ENCODE data around the gene LDLRAD3. TPM values are rescaled to one million over a fixed set of nuclear protein-coding genes. Genes with fewer than 3 reads are reported as not detected.

The LDLRAD3 gene
- polyA plus RNA-seq, 1 donor (not counting 4 experiments of a cell fraction or from before 2014, with no cell fraction given): 13.1 TPM

- FAIRE-seq (no peak), DNase-seq (ENCODE audit: low read depth, low spot score) (no peak)
- TF ChIP-seq CTCF (optimal IDR thresholded peaks at IDR 0.05 in 1 of 3, IDR thresholded peaks at IDR 0.05 in 1 of 3, conservative IDR thresholded peaks at IDR 0.05 in 1 of 3; ENCODE audit: extremely low read depth in 1 of 3, insufficient read depth in 2 of 3, low read length in 3 of 3): no peak
- no peak for TF ChIP-seq EZH2 (IDR thresholded peaks at IDR 0.05; ENCODE audit: low read length)
- H3K4me2 ChIP-seq (ENCODE audit: control insufficient read depth, extremely low read depth, insufficient read depth, low read depth, low read length): no peak overlapping the region
- no peak overlapping the region for H3K4me3 ChIP-seq (ENCODE audit: control insufficient read depth in 2 of 3, extremely low read depth in 1 of 3, insufficient read depth in 2 of 3, low read depth in 1 of 3, low read length in 3 of 3)
- no peaks in the 10 kb centered on the region for H3K9me1 ChIP-seq (ENCODE audit: control insufficient read depth, extremely low read depth, insufficient read depth, low read length)
- H3K9me3 ChIP-seq (ENCODE audit: control insufficient read depth, low read depth, low read length): no peaks in the 10 kb centered on the region
- H2AFZ ChIP-seq (ENCODE audit: control insufficient read depth, low read length): no peak overlapping the region
- H4K20me1 ChIP-seq (ENCODE audit: control insufficient read depth, extremely low read depth, insufficient read depth, low read length): no peaks in the 10 kb centered on the region
- no peaks in the 10 kb centered on the region for H3K27me3 ChIP-seq (ENCODE audit: control insufficient read depth, extremely low read depth, insufficient read depth, low read length)
- dilution Hi-C loops (cut with MboI; ENCODE audit: extremely low pct_ligation_motif_present, low sequenced_read_pairs): no loop called here
- no peaks in the 10 kb centered on the region for H3K36me3 ChIP-seq (ENCODE audit: control insufficient read depth in 2 of 2, extremely low read depth in 1 of 2, insufficient read depth in 2 of 2, low read length in 2 of 2)
- H3K27ac ChIP-seq (ENCODE audit: control insufficient read depth, insufficient read depth, low read length): no peak overlapping the region
- peaks cover 51% of the 10 kb centered on the region for H3K79me2 ChIP-seq (ENCODE audit: control insufficient read depth, insufficient read depth, low read length)
- H3K4me1 ChIP-seq (ENCODE audit: control insufficient read depth, extremely low read depth, insufficient read depth, low read length): no peaks in the 10 kb centered on the region
- no peak overlapping the region for H3K9ac ChIP-seq (ENCODE audit: control insufficient read depth, extremely low read depth, insufficient read depth, low read length)
Observed at GRCh38 chr11:35962369-35963138, 18.7 kb downstream of the LDLRAD3 start.

DNA sequence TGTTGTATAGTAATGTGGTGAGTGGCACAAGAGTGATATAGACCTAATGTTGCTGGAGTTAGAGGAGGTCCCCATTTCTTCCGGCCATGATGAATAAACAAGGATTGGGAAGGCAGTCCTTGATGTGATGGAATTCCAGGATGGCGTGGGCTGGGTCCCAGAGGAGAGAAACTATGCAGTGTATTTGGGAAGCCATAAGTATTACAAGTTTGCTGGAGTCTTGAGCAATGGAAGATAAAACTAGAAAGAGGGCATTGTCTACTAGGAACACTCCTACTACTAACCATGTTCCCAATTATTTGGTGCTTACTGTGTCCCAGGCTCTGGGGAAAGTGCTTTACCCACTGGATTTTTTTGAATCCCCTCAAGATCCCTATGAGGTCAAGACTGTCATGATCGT lies 20.0 kb downstream of the LDLRAD3 start:
- peaks cover 52% of the 10 kb centered on the region for H3K79me2 ChIP-seq (ENCODE audit: control insufficient read depth, insufficient read depth, low read length)

More for the DNA sequence above, 20.0 kb downstream of the LDLRAD3 start:
- Histone ChIP-seq H3K9me1 (ENCODE audit: control insufficient read depth, extremely low read depth, insufficient read depth, low read length) (no peaks in the 10 kb centered on the region), H3K36me3 (ENCODE audit: control insufficient read depth in 2 of 2, extremely low read depth in 1 of 2, insufficient read depth in 2 of 2, low read length in 2 of 2) (no peaks in the 10 kb centered on the region), H2AFZ (ENCODE audit: control insufficient read depth, low read length) (no peak overlapping the region), H3K4me2 (ENCODE audit: control insufficient read depth, extremely low read depth, insufficient read depth, low read depth, low read length) (no peak overlapping the region), H3K27ac (ENCODE audit: control insufficient read depth, insufficient read depth, low read length) (no peak overlapping the region), H3K9me3 (ENCODE audit: control insufficient read depth, low read depth, low read length) (no peaks in the 10 kb centered on the region), H3K9ac (ENCODE audit: control insufficient read depth, extremely low read depth, insufficient read depth, low read length) (no peak overlapping the region), H4K20me1 (ENCODE audit: control insufficient read depth, extremely low read depth, insufficient read depth, low read length) (no peaks in the 10 kb centered on the region), H3K4me3 (ENCODE audit: control insufficient read depth in 2 of 3, extremely low read depth in 1 of 3, insufficient read depth in 2 of 3, low read depth in 1 of 3, low read length in 3 of 3) (no peak overlapping the region), H3K27me3 (ENCODE audit: control insufficient read depth, extremely low read depth, insufficient read depth, low read length) (no peaks in the 10 kb centered on the region), H3K4me1 (ENCODE audit: control insufficient read depth, extremely low read depth, insufficient read depth, low read length) (no peaks in the 10 kb centered on the region)
- dilution Hi-C loops (cut with MboI; ENCODE audit: extremely low pct_ligation_motif_present, low sequenced_read_pairs): no loop called here
- FAIRE-seq (no peak), DNase-seq (ENCODE audit: low read depth, low spot score) (no peak)
- no peak for TF ChIP-seq EZH2 (IDR thresholded peaks at IDR 0.05; ENCODE audit: low read length)
- TF ChIP-seq CTCF (optimal IDR thresholded peaks at IDR 0.05 in 1 of 3, IDR thresholded peaks at IDR 0.05 in 1 of 3, conservative IDR thresholded peaks at IDR 0.05 in 1 of 3; ENCODE audit: extremely low read depth in 1 of 3, insufficient read depth in 2 of 3, low read length in 3 of 3): no peak

Measured in keratinocyte (primary cell).